Uterus (tissue), 4 donors: ENCODE measurements around the gene THEM4. TPM values are rescaled to one million over a fixed set of nuclear protein-coding genes. Genes with fewer than 3 reads are reported as not detected.
A peak's percentile ranks its signal among the peaks of the same experiment; 100 is the strongest.

Experiments used
- DNase-seq, 2 donors: peaks; one replicate each; pipeline ENCODE4 v3.0.0-alpha.2; 2019 to 2020
- H3K27ac ChIP-seq, 2 donors: fragments of 200-600 bp; sonication (generic); 1 replicate in 1 of 2; 2 replicates in 1 of 2; pipeline ENCODE4 v1.5.1; 2016 to 2018
- H3K27me3 ChIP-seq, 2 donors: fragments of 200-600 bp; sonication (generic); one replicate each; pipeline ENCODE4 v1.5.1; 2018 to 2019; ENCODE audit warnings: control low read depth in 1 of 2
- H3K36me3 ChIP-seq, 2 donors: fragments of 200-600 bp; sonication (generic); one replicate each; pipeline ENCODE4 v1.5.1; 2019; ENCODE audit warnings: control low read depth in 1 of 2
- H3K4me1 ChIP-seq, 2 donors: fragments of 200-600 bp; sonication (generic); one replicate each; pipeline ENCODE4 v1.5.1; 2018 to 2019; ENCODE audit warnings: control low read depth in 1 of 2
- H3K4me3 ChIP-seq, 2 donors: fragments of 200-600 bp; sonication (generic); 1 replicate in 1 of 2; 2 replicates in 1 of 2; pipeline ENCODE4 v1.5.1; 2018 to 2019; ENCODE audit warnings: mild to moderate bottlenecking in 1 of 2
- H3K9me3 ChIP-seq, 2 donors: fragments of 200-600 bp; sonication (generic); one replicate each; pipeline ENCODE4 v1.5.1; 2019; ENCODE audit warnings: control low read depth in 1 of 2
- CTCF ChIP-seq, 4 experiments: fragments of 200-600 bp in 2 of 4; fragments of 450-650 bp in 2 of 4; sonication (generic) in 2 of 4; IDR thresholded peaks; one replicate each; pipeline ENCODE4 v1.5.1; 2016 to 2019; ENCODE audit warnings: antibody characterized with exemption in 4 of 4, mild to moderate bottlenecking in 2 of 4, moderate library complexity in 1 of 4
- POLR2A ChIP-seq, 2 donors: fragments of 450-650 bp; IDR thresholded peaks; one replicate each; pipeline ENCODE4 v1.6.1; 2016; ENCODE audit warnings: antibody characterized with exemption in 2 of 2, mild to moderate bottlenecking in 1 of 2, moderate library complexity in 1 of 2
- intact Hi-C: fragments of 100-400 bp; cut with DNase I; formaldehyde crosslinking; loops from one replicate; pipeline ENCODE4 v1.15.1; 2023; ENCODE audit warnings: low total_unique reads
- total RNA-seq, 4 donors: library from RNA; depleted of rRNA in 3 of 4; stranded (reverse); fragments of >200 nt in 3 of 4; gene quantifications; one replicate each; pipeline versions ENCODE4 v1.1.0 to v1.2.4, GENCODE V29; 2014 to 2023
- donor health status: DM: yes; HTN: yes; CAD: no.

The THEM4 gene
- total RNA-seq, 4 donors from 2014 or later, result 11.5 to 56.4 (median 18.3) TPM

- DNase-seq, result peak; percentile 79 to 85
- Histone ChIP-seq H3K9me3 (no peaks in the 10 kb centered on the region), H3K4me3 (no peak overlapping the region), H3K27me3 (no peaks in the 10 kb centered on the region), H3K27ac (peak overlapping the region; percentile 43 to 54), H3K4me1 (no peaks in the 10 kb centered on the region), H3K36me3 (no peaks in the 10 kb centered on the region)
- intact Hi-C loops, result no loop called here
- TF ChIP-seq POLR2A (IDR thresholded peaks at IDR 0.05) (no peak), CTCF (IDR thresholded peaks at IDR 0.05) (no peak)
Measured at GRCh38 chr1:151945725-151946722, 36.7 kb upstream of the THEM4 start.

GRCh38 chr1:151944857-151945575, 35.7 kb upstream of the THEM4 start:
- intact Hi-C loops, result no loop called here
- Histone ChIP-seq H3K4me3 (no peak overlapping the region), H3K9me3 (no peaks in the 10 kb centered on the region), H3K36me3 (no peaks in the 10 kb centered on the region), H3K27me3 (no peaks in the 10 kb centered on the region), H3K4me1 (no peaks in the 10 kb centered on the region), H3K27ac (peak overlapping the region; percentile 43 to 54)
- DNase-seq, result no peak
- TF ChIP-seq CTCF (IDR thresholded peaks at IDR 0.05), result no peak
- TF ChIP-seq POLR2A (IDR thresholded peaks at IDR 0.05), result no peak

GRCh38 chr1:151944126-151944856, 35.0 kb upstream of the THEM4 start:
- Histone ChIP-seq H3K9me3 (no peaks in the 10 kb centered on the region), H3K4me3 (no peak overlapping the region), H3K27ac (peak overlapping the region; percentile 43 to 54), H3K4me1 (no peaks in the 10 kb centered on the region), H3K27me3 (no peaks in the 10 kb centered on the region), H3K36me3 (no peaks in the 10 kb centered on the region)
- intact Hi-C loops, result no loop called here
- TF ChIP-seq POLR2A (IDR thresholded peaks at IDR 0.05) (no peak), CTCF (IDR thresholded peaks at IDR 0.05) (no peak)
- DNase-seq, result no peak

- no peaks in the 10 kb centered on the region for H3K27me3 ChIP-seq
- H3K4me3 ChIP-seq, result no peak overlapping the region
- no peak for TF ChIP-seq CTCF (IDR thresholded peaks at IDR 0.05)
- no peak for TF ChIP-seq POLR2A (IDR thresholded peaks at IDR 0.05)
- no peak overlapping the region for H3K27ac ChIP-seq
- H3K4me1 ChIP-seq, result no peaks in the 10 kb centered on the region
- intact Hi-C loops, result no loop called here
- H3K36me3 ChIP-seq, result no peaks in the 10 kb centered on the region
- no peaks in the 10 kb centered on the region for H3K9me3 ChIP-seq
- no peak for DNase-seq
Measured at GRCh38 chr1:151943591-151943990, 34.3 kb upstream of the THEM4 start.
